DND-41 (cell line): ENCODE results near the gene BCAS3.

Experiments used
- EZH2 ChIP-seq: IDR thresholded peaks from 3 replicates; pipeline ENCODE4 v1.6.1; 2012; ENCODE audit warnings: borderline replicate concordance, low read depth, mild to moderate bottlenecking, moderate library complexity, low read length, inconsistent platforms; ENCODE audit not compliant: severe bottlenecking
- TF ChIP-seq, protein P1 (sequence below): IDR thresholded peaks from 2 replicates; pipeline ENCODE4 v1.5.1; 2012; ENCODE audit warnings: borderline replicate concordance, low read length, moderate library complexity, mild to moderate bottlenecking; ENCODE audit not compliant: poor library complexity, severe bottlenecking; ENCODE audit errors: extremely low read depth

- TF ChIP-seq, protein P1, sequence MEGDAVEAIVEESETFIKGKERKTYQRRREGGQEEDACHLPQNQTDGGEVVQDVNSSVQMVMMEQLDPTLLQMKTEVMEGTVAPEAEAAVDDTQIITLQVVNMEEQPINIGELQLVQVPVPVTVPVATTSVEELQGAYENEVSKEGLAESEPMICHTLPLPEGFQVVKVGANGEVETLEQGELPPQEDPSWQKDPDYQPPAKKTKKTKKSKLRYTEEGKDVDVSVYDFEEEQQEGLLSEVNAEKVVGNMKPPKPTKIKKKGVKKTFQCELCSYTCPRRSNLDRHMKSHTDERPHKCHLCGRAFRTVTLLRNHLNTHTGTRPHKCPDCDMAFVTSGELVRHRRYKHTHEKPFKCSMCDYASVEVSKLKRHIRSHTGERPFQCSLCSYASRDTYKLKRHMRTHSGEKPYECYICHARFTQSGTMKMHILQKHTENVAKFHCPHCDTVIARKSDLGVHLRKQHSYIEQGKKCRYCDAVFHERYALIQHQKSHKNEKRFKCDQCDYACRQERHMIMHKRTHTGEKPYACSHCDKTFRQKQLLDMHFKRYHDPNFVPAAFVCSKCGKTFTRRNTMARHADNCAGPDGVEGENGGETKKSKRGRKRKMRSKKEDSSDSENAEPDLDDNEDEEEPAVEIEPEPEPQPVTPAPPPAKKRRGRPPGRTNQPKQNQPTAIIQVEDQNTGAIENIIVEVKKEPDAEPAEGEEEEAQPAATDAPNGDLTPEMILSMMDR, result no peak
- no peak for TF ChIP-seq EZH2
These were observed 223.6 kb downstream of the BCAS3 start for GRCh38 chr17:60901242-60901641.
